Mucosa of rectum (tissue), 2 donors: Measurements from ENCODE around the gene CEP112.

Experiments used
- H3K27ac ChIP-seq, 2 donors: one replicate each; pipeline ENCODE4 v1.7.0; 2013; ENCODE audit warnings: inconsistent platforms in 2 of 2, low read depth in 2 of 2, low read length in 2 of 2
- H3K27me3 ChIP-seq, 2 donors: one replicate each; pipeline ENCODE4 v1.7.0; 2013; ENCODE audit warnings: low read length in 2 of 2; ENCODE audit not compliant: control insufficient read depth in 2 of 2, insufficient read depth in 2 of 2
- H3K36me3 ChIP-seq, 2 donors: one replicate each; pipeline ENCODE4 v1.7.0; 2013; ENCODE audit warnings: low read length in 2 of 2; ENCODE audit not compliant: control insufficient read depth in 2 of 2, insufficient read depth in 2 of 2
- H3K4me1 ChIP-seq, 2 donors: one replicate each; pipeline ENCODE4 v1.7.0; 2013; ENCODE audit warnings: low read length in 2 of 2, mild to moderate bottlenecking in 1 of 2; ENCODE audit not compliant: control insufficient read depth in 2 of 2, insufficient read depth in 2 of 2
- H3K4me3 ChIP-seq, 2 donors: one replicate each; pipeline ENCODE4 v1.7.0; 2013; ENCODE audit warnings: low read length in 2 of 2
- H3K9ac ChIP-seq, 2 donors: one replicate each; pipeline ENCODE4 v1.7.0; 2013; ENCODE audit warnings: low read length in 2 of 2, low read depth in 1 of 2, mild to moderate bottlenecking in 1 of 2
- H3K9me3 ChIP-seq, 2 donors: one replicate each; pipeline ENCODE4 v1.7.0; 2013; ENCODE audit warnings: low read length in 2 of 2; ENCODE audit not compliant: control insufficient read depth in 2 of 2
- donor health status: healthy.
- donor health status: Normal muscosa, but diverticular disease.

Gene CEP112

GRCh38 chr17:65678546-65678945 is 513.4 kb downstream of the CEP112 start:
- no peaks in the 10 kb centered on the region for H3K4me1 ChIP-seq
- no peak overlapping the region for H3K27ac ChIP-seq

GRCh38 chr17:65677932-65678331 is 514.0 kb downstream of the CEP112 start:
- H3K9me3 ChIP-seq, result no peaks in the 10 kb centered on the region
- H3K4me1 ChIP-seq, result no peaks in the 10 kb centered on the region
- no peaks in the 10 kb centered on the region for H3K36me3 ChIP-seq
- no peak overlapping the region for H3K4me3 ChIP-seq
- no peak overlapping the region for H3K27ac ChIP-seq
- no peaks in the 10 kb centered on the region for H3K27me3 ChIP-seq
- no peak overlapping the region for H3K9ac ChIP-seq

More at GRCh38 chr17:65678546-65678945, 513.4 kb downstream of the CEP112 start:
- Histone ChIP-seq H3K27me3 (no peaks in the 10 kb centered on the region), H3K4me3 (no peak overlapping the region), H3K9ac (no peak overlapping the region), H3K9me3 (no peaks in the 10 kb centered on the region), H3K36me3 (no peaks in the 10 kb centered on the region)

DNA sequence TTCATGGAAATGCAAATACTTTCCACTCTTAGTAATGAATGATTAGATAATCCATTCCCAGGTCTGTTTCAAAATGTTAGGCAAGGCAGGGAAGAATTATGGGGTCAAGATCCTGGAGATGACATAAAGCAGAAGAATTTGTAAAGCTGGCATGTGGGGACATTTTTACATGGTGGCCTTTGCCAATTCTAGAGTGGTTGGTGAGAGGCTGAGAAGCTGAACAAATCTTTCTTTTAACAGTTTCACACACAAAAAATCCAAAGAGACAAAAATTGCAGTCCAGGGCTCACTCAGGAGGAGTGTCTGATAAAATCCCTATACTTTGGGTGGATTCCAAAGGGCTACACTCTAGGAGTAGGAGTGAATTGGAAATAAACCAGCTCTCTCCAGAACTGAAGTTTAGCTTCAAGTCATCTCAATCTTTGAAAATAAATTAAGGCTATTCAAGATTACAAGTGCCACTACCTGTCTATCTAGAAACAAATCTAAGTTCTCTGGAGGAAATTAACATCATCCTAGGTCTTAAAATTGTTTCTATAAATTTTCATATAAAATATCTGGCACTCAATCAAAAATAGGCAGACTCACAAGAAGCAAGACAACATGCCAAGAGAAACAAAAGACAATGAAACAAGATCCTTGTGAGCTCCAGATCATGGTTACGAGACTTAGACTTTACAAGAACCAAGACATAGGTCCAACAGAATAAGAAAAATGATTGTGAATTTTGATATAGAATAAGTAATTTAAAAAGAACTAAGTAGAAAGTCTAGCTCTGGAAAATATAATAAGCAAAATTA is 517.5 kb downstream of the CEP112 start:
- Histone ChIP-seq H3K9ac (no peak overlapping the region), H3K4me1 (no peaks in the 10 kb centered on the region), H3K27ac (no peak overlapping the region), H3K27me3 (no peaks in the 10 kb centered on the region), H3K36me3 (no peaks in the 10 kb centered on the region), H3K9me3 (no peaks in the 10 kb centered on the region), H3K4me3 (no peak overlapping the region)

- Histone ChIP-seq H3K9ac (no peak overlapping the region), H3K27me3 (no peaks in the 10 kb centered on the region), H3K4me1 (no peaks in the 10 kb centered on the region), H3K4me3 (no peak overlapping the region), H3K36me3 (no peaks in the 10 kb centered on the region), H3K27ac (no peak overlapping the region), H3K9me3 (no peaks in the 10 kb centered on the region)
Measured at GRCh38 chr17:65670667-65671371, 521.1 kb downstream of the CEP112 start.

DNA sequence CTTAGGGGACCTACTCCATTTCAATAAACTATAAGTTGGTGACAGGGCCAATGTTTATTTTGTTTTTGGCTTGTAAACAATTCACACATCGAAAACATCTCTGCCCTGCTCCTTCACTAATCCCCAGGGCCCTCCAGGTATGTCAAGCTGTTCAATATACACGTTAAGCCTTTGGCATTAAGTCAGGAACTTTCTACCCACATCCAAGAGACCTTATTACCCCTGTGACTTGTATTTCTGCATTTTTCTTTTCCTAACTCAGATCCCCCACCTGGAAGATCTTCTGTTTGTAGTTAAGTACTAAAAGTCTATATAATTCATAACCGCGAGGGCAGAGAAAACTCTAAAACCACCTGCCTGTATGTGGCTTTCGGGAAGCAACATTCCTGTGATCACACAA is 523.7 kb downstream of the CEP112 start:
- H3K27me3 ChIP-seq, result no peaks in the 10 kb centered on the region
- H3K4me3 ChIP-seq, result no peak overlapping the region
- H3K36me3 ChIP-seq, result no peaks in the 10 kb centered on the region
- no peaks in the 10 kb centered on the region for H3K4me1 ChIP-seq
- H3K9ac ChIP-seq, result no peak overlapping the region
- H3K9me3 ChIP-seq, result no peaks in the 10 kb centered on the region
- H3K27ac ChIP-seq, result no peak overlapping the region

GRCh38 chr17:65667656-65668055 is 524.3 kb downstream of the CEP112 start:
- no peak overlapping the region for H3K27ac ChIP-seq
- H3K4me3 ChIP-seq, result no peak overlapping the region
- H3K9ac ChIP-seq, result no peak overlapping the region
- no peaks in the 10 kb centered on the region for H3K27me3 ChIP-seq
- no peaks in the 10 kb centered on the region for H3K4me1 ChIP-seq
- no peaks in the 10 kb centered on the region for H3K9me3 ChIP-seq
- H3K36me3 ChIP-seq, result no peaks in the 10 kb centered on the region

DNA sequence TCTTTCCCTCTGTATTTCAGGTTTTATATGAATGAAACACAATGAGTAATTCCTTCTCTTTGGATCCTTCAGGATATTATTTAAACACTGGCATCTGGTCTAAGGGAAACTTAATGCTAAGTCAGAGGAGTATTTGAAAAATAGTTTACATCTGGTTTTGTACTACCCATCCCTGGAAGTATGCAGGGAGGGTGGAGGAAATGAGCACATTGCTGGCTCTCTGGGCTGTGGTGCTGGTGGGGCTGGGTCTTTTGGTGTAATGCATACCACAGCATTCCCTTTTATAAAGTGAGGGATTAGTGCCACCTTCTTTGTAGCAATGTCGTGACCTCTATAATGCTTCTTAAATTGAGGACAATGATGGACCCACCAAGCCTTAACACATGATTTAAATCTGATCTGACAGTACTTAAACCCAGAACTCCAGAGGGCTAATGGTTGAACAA is 525.0 kb downstream of the CEP112 start:
- Histone ChIP-seq H3K9me3 (no peaks in the 10 kb centered on the region), H3K4me3 (no peak overlapping the region), H3K27ac (no peak overlapping the region), H3K4me1 (no peaks in the 10 kb centered on the region), H3K27me3 (no peaks in the 10 kb centered on the region), H3K36me3 (no peaks in the 10 kb centered on the region), H3K9ac (no peak overlapping the region)

GRCh38 chr17:65665966-65666365 is 526.0 kb downstream of the CEP112 start:
- Histone ChIP-seq H3K9ac (no peak overlapping the region), H3K4me3 (no peak overlapping the region), H3K4me1 (no peaks in the 10 kb centered on the region), H3K36me3 (no peaks in the 10 kb centered on the region), H3K9me3 (no peaks in the 10 kb centered on the region), H3K27me3 (no peaks in the 10 kb centered on the region), H3K27ac (no peak overlapping the region)

- Histone ChIP-seq H3K4me1 (no peaks in the 10 kb centered on the region), H3K27me3 (no peaks in the 10 kb centered on the region), H3K9me3 (no peaks in the 10 kb centered on the region), H3K9ac (no peak overlapping the region), H3K27ac (no peak overlapping the region), H3K36me3 (no peaks in the 10 kb centered on the region), H3K4me3 (no peak overlapping the region)
Measured at GRCh38 chr17:65664696-65665095, 527.2 kb downstream of the CEP112 start.

GRCh38 chr17:65664266-65664665 is 527.7 kb downstream of the CEP112 start:
- H3K9me3 ChIP-seq, result no peaks in the 10 kb centered on the region
- H3K4me3 ChIP-seq, result no peak overlapping the region

More at GRCh38 chr17:65664266-65664665, 527.7 kb downstream of the CEP112 start:
- Histone ChIP-seq H3K9ac (no peak overlapping the region), H3K27me3 (no peaks in the 10 kb centered on the region), H3K36me3 (no peaks in the 10 kb centered on the region), H3K27ac (no peak overlapping the region), H3K4me1 (no peaks in the 10 kb centered on the region)
